Adrenal gland (tissue), 12 donors: Measurements from ENCODE around the gene ARHGAP23. TPM values are rescaled to one million over a fixed set of nuclear protein-coding genes. Genes with fewer than 3 reads are reported as not detected.

Experiments used
- DNase-seq, 7 donors: peaks; one replicate each; pipeline ENCODE4 v3.0.0-alpha.2; 2019 to 2020
- H3K27ac ChIP-seq, 5 donors: fragments of 200-600 bp; sonication (generic) in 4 of 5; 1 replicate in 3 of 5; 2 replicates in 2 of 5; pipeline versions ENCODE4 v1.5.1 to v1.8.0; 2016 to 2020; ENCODE audit warnings: mild to moderate bottlenecking in 1 of 5
- H3K27me3 ChIP-seq: fragments of 200-600 bp; 2 replicates; pipeline ENCODE4 v1.8.0; 2021
- H3K36me3 ChIP-seq, 2 donors: fragments of 200-600 bp; replicated peaks in 1 of 2; 1 replicate in 1 of 2; 2 replicates in 1 of 2; pipeline versions ENCODE4 v1.5.1 to v1.8.0; 2018 to 2022
- H3K4me1 ChIP-seq, 2 donors: fragments of 200-600 bp; replicated peaks in 1 of 2; 1 replicate in 1 of 2; 2 replicates in 1 of 2; pipeline versions ENCODE4 v1.5.1 to v1.8.0; 2018 to 2021
- H3K4me3 ChIP-seq, 4 donors: fragments of 200-600 bp; sonication (generic) in 3 of 4; one replicate each; pipeline ENCODE4 v1.5.1; 2016 to 2018
- H3K9me3 ChIP-seq, 3 donors: fragments of 200-600 bp; sonication (generic) in 1 of 3; replicated peaks in 1 of 3; 1 replicate in 2 of 3; 2 replicates in 1 of 3; pipeline versions ENCODE4 v1.5.1 to v1.8.0; 2016 to 2021
- POLR2A ChIP-seq, 2 donors: fragments of 450-650 bp; IDR thresholded peaks; one replicate each; pipeline ENCODE4 v1.6.1; 2017; ENCODE audit warnings: antibody characterized with exemption in 2 of 2, mild to moderate bottlenecking in 2 of 2, moderate library complexity in 1 of 2
- WGBS, 4 donors: extraction: QIAGEN DNeasy Blood & Tissue Kit in 2 of 4; methylation state at CpG; one replicate each; pipeline versions ENCODE4 v1.1.5 to v1.1.7; 2013 to 2017; 5-methylcytosine and 5-hydroxymethylcytosine counted together
- intact Hi-C, 2 donors: fragments of 100-400 bp; cut with DNase I; formaldehyde crosslinking; loops; one replicate each; pipeline versions ENCODE4 v1.14.1 to v1.15.0; 2022 to 2023
- polyA plus RNA-seq, 3 donors: library from polyadenylated mRNA; stranded (reverse); fragments of 200-250 nt in 2 of 3; fragments of 350-450 nt in 1 of 3; fragmentation: Illumina TruSeq in 1 of 3; extraction: RNeasy Lipid Tissue Mini Kit (QIAGEN cat#74804) in 1 of 3; gene quantifications; one replicate each; pipeline ENCODE4 v1.2.3, GENCODE V29; 2013 to 2014
- total RNA-seq, 9 donors: library from RNA; depleted of rRNA in 4 of 9; stranded (reverse); fragments of >200 nt in 4 of 9; fragments of 120-200 nt in 1 of 9; fragmentation: NEBNext Ultra II Directional in 1 of 9; extraction: Animal tissue kit (Norgen Biotek cat#: 25700) in 1 of 9; gene quantifications; one replicate each; pipeline versions ENCODE4 v1.1.0 to v1.2.4, GENCODE V29; 2013 to 2023
- TF ChIP-seq, protein P1 (sequence below), 6 experiments: fragments of 450-650 bp in 4 of 6; fragments of 200-600 bp in 2 of 6; sonication (generic) in 1 of 6; IDR thresholded peaks; 1 replicate in 5 of 6; 2 replicates in 1 of 6; pipeline versions ENCODE4 v1.5.1 to v1.8.0; 2016 to 2021; ENCODE audit warnings: antibody characterized with exemption in 6 of 6, mild to moderate bottlenecking in 2 of 6, moderate library complexity in 1 of 6
- donor health status: healthy with polysubstance abuse.
- donor health status: Bipolar disorder and iron deficiency.
- donor health status: DM: yes; HTN: yes; CAD: no.
- donor health status: DM: no; HTN: no; CAD: no.
- donor health status: DM: no; HTN: no; CAD: no.
- donor health status: DM: yes; HTN: yes; CAD: no.

Gene ARHGAP23
- total and polyA plus RNA-seq, 12 donors = 4.4 to 71.9 (median 26.4) TPM

DNA sequence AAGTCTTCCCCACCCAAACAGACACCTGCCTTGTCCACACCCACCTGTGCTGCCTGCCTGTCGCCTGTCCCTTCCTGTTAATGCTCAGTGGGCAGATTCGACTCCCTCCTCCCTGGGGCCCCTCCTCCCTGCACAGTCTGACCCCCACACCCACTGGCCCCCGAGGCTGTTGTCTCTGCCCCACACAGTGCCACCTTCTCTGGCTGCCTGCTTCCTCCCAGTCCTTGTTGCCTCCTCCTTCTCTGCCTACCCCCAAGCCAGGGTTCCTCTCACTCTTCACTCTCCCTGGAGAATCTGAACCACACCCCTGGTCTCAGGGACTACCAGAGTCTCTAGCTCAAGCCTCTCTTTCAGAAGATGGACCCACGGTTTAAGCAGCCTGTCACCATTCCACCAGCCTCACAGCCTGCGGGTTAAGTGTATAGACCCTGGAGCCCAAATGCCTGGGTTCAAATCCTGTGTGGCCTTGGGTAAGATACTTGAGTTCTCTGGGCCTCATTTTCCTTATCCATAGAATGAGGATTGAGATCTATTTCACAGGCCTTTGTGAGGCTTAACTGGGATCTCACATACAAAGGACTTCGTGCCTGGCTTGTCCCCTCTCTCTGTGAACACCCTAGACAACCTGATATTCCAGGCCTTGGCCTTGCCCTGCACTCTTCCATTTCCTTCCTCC, 3.8 kb upstream of the ARHGAP23 start:
- DNase-seq = no peak
- H3K27me3 ChIP-seq = no peaks in the 10 kb centered on the region
- no peak overlapping the region for H3K4me3 ChIP-seq
- TF ChIP-seq POLR2A (IDR thresholded peaks at IDR 0.05) = no peak
- TF ChIP-seq, protein P1, sequence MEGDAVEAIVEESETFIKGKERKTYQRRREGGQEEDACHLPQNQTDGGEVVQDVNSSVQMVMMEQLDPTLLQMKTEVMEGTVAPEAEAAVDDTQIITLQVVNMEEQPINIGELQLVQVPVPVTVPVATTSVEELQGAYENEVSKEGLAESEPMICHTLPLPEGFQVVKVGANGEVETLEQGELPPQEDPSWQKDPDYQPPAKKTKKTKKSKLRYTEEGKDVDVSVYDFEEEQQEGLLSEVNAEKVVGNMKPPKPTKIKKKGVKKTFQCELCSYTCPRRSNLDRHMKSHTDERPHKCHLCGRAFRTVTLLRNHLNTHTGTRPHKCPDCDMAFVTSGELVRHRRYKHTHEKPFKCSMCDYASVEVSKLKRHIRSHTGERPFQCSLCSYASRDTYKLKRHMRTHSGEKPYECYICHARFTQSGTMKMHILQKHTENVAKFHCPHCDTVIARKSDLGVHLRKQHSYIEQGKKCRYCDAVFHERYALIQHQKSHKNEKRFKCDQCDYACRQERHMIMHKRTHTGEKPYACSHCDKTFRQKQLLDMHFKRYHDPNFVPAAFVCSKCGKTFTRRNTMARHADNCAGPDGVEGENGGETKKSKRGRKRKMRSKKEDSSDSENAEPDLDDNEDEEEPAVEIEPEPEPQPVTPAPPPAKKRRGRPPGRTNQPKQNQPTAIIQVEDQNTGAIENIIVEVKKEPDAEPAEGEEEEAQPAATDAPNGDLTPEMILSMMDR (IDR thresholded peaks at IDR 0.05) = no peak
- H3K27ac ChIP-seq = peak overlapping the region in 1 of 5 donors; percentile 51
- intact Hi-C loops = loop anchor here (5.0 to 10.0 kb wide), 4 partner anchors 60 to 243 kb away; no protein-coding TSS in a partner anchor
- peaks cover 21 to 27% of the 10 kb centered on the region in 2 donors for H3K4me1 ChIP-seq
- WGBS, 4 donors = 60 to 77% (median 75%) methylated on average over 6 of the region's 6 CpGs
- H3K9me3 ChIP-seq = no peaks in the 10 kb centered on the region
- H3K36me3 ChIP-seq = no peaks in the 10 kb centered on the region

DNA sequence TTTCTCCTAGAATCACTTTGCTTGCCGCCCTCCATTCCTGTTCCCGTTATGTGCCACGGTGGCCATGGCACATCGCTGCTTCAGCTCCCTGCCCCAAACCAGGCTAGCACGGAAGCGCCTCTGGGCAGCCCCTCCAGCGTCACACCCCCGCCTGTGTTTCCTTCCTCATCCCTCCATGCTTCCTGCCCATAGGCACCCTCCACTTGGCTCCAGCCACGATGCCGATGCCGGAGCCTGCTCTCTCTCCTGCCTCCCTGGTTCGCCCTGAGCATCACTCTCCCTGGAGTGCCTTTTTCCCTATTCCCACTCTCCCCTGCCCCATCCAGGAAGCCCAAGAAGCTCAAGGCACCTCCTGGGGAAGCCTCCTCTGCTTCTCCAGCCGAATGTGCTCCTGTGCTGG, 3.2 kb upstream of the ARHGAP23 start:
- no peak for TF ChIP-seq POLR2A (IDR thresholded peaks at IDR 0.05)
- TF ChIP-seq, protein P1 (IDR thresholded peaks at IDR 0.05) = no peak
- Histone ChIP-seq H3K36me3 (no peaks in the 10 kb centered on the region), H3K4me1 (peaks cover 27 to 33% of the 10 kb centered on the region in 2 donors), H3K27ac (peak overlapping the region in 2 of 5 donors; percentile 47 to 51), H3K27me3 (no peaks in the 10 kb centered on the region), H3K9me3 (no peaks in the 10 kb centered on the region), H3K4me3 (no peak overlapping the region)
- intact Hi-C loops = loop anchor here (10.0 kb wide), 2 partner anchors 60 to 160 kb away; no protein-coding TSS in a partner anchor
- 63 to 82% (median 71%) methylated on average over 13 of the region's 13 CpGs for WGBS, 4 donors
- DNase-seq = no peak

DNA sequence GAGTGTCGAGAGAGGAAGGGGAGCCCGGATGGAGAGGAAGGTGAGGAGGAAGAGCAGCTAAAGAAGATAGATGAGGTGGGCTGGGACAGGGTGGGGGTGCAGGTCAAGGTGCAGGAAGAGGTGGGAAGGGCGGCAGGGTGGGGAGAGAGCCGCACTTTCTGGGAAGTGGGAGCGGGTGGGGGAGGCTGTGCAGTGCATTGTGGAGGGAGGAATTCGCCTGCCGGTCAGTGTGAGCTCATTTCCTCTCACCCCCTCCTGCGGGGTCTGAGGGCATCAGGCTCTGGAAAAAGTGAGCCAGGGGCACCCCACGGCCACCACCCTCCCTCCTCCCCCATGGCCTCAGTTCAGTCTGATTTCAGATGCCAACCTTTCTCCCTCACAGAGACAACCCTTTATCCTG, 2.5 kb upstream of the ARHGAP23 start:
- H3K27me3 ChIP-seq = no peaks in the 10 kb centered on the region
- WGBS, 4 donors = 50 to 57% (median 52%) methylated on average over 8 to 9 of the region's 9 CpGs
- no peak overlapping the region for H3K4me3 ChIP-seq
- intact Hi-C loops = loop anchor here (10.0 kb wide), 2 partner anchors 59 to 159 kb away; no protein-coding TSS in a partner anchor
- TF ChIP-seq, protein P1 (IDR thresholded peaks at IDR 0.05) = no peak
- TF ChIP-seq POLR2A (IDR thresholded peaks at IDR 0.05) = no peak
- H3K4me1 ChIP-seq = peaks cover 32 to 39% of the 10 kb centered on the region in 2 donors
- peak in 1 of 7 donors; percentile 40 for DNase-seq
- peak overlapping the region in 2 of 5 donors; percentile 47 to 51 for H3K27ac ChIP-seq
- no peaks in the 10 kb centered on the region for H3K36me3 ChIP-seq
- H3K9me3 ChIP-seq = no peaks in the 10 kb centered on the region

DNA sequence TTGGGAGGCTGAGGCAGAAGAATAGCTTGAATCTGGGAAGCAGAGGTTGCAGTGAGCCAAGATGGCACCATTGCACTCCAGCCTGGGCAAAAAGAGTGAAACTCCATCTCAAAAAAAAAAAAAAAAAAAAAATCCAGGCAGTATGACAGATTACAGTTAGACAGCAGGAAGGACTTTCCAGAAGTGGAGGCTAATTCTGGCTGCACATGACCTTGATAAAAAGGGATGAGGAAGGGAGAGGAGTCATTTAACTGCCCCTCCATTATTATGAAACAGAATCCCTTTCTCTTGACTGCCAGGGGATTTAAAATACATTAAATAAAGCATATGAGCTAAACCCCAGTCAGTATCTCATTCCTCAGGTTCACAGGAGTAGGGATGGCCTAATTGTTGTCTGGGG, 1.8 kb upstream of the ARHGAP23 start:
- H3K36me3 ChIP-seq = no peaks in the 10 kb centered on the region
- no peaks in the 10 kb centered on the region for H3K27me3 ChIP-seq
- no peak overlapping the region for H3K4me3 ChIP-seq
- peak overlapping the region in 3 of 5 donors; percentile 91 to 95 (median 94) for H3K27ac ChIP-seq
- TF ChIP-seq, protein P1 (IDR thresholded peaks at IDR 0.05) = no peak
- no peak for TF ChIP-seq POLR2A (IDR thresholded peaks at IDR 0.05)
- intact Hi-C loops = loop anchor here (10.0 kb wide), 2 partner anchors 58 to 158 kb away; no protein-coding TSS in a partner anchor
- no peak for DNase-seq
- H3K4me1 ChIP-seq = peaks cover 32 to 46% of the 10 kb centered on the region in 2 donors
- H3K9me3 ChIP-seq = no peaks in the 10 kb centered on the region
